ENCODE measurements around the gene AQP7. TPM values are rescaled to one million over a fixed set of nuclear protein-coding genes. Genes with fewer than 3 reads are reported as not detected.
"Not testable (repeated sequence)": the region's sequence is repeated elsewhere in the genome, so short reads cannot be mapped to it uniquely, and the experiment has no call there.

Gene AQP7
- total RNA-seq, 2 experiments from 2014 or later = 2.2 TPM; not detected in 1

DNA sequence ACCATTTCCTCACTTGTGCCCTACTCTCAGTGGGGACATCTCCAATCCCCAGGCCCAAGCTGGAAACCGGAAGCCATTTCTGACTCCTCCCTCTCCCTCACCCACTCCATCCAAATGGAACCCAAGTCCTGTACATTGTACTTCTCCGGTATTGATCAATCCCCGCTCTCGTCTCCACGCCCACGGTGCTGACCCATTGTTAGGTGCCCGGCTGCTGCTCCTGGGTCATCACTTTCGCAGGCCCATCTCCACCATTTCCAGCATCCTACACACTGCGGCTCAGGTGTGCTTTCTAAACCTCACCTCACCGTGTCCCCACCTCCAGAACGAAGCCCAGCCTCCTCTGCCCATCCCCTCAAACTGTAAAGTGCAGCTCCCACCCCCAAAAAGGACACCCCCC lies 19.0 kb downstream of the AQP7 start:
- H3K4me1 ChIP-seq (ENCODE audit: insufficient read depth, low read length, poor library complexity, severe bottlenecking); H3K9me3 ChIP-seq (ENCODE audit: low read length); H3K9me2 ChIP-seq (ENCODE audit: insufficient read depth, low read length); H3K27ac ChIP-seq (ENCODE audit: low read depth, low read length, poor library complexity, severe bottlenecking); H2AFZ ChIP-seq (ENCODE audit: low read length); BruUV-seq (replicated peaks); DNase-seq (ENCODE audit: low spot score); H4K20me1 ChIP-seq (ENCODE audit: insufficient read depth, low read length); H3K36me3 ChIP-seq (ENCODE audit: insufficient read depth, low read length); H3K4me3 ChIP-seq (ENCODE audit: low read depth, low read length, poor library complexity, severe bottlenecking); H3K4me2 ChIP-seq (ENCODE audit: low read length); intact Hi-C loops (cut with micrococcal nuclease; ENCODE audit: unreplicated experiment); H3K79me2 ChIP-seq (ENCODE audit: insufficient read depth, low read depth, low read length); POLR2A ChIA-PET: not testable (repeated sequence)
- CTCF ChIA-PET (ENCODE audit: unreplicated experiment) = interaction anchor here (0.6 kb wide), 1 partner anchor 266 kb away, joined by 5 read pairs; no protein-coding TSS in a partner anchor

- BruUV-seq (replicated peaks); POLR2A ChIA-PET; CTCF ChIA-PET (ENCODE audit: unreplicated experiment): not testable (repeated sequence)
Observed at GRCh38 chr9:33382397-33382796, 20.0 kb downstream of the AQP7 start.

GRCh38 chr9:33381231-33381791 lies 21.1 kb downstream of the AQP7 start:
- no TSS peak for BruUV-seq (replicated peaks)
- H3K27ac ChIP-seq (ENCODE audit: low read depth, low read length, poor library complexity, severe bottlenecking) = no peak overlapping the region
- H4K20me1 ChIP-seq (ENCODE audit: insufficient read depth, low read length) = no peaks in the 10 kb centered on the region
- intact Hi-C loops (cut with micrococcal nuclease; ENCODE audit: unreplicated experiment) = no loop called here
- no peaks in the 10 kb centered on the region for H3K79me2 ChIP-seq (ENCODE audit: insufficient read depth, low read depth, low read length)
- no peak overlapping the region for H2AFZ ChIP-seq (ENCODE audit: low read length)
- no peak overlapping the region for H3K4me3 ChIP-seq (ENCODE audit: low read depth, low read length, poor library complexity, severe bottlenecking)
- H3K36me3 ChIP-seq (ENCODE audit: insufficient read depth, low read length) = no peaks in the 10 kb centered on the region
- H3K9me3 ChIP-seq (ENCODE audit: low read length) = no peaks in the 10 kb centered on the region
- POLR2A ChIA-PET = interaction anchor here (0.6 kb wide), 1 partner anchor 308 kb away, joined by 4 read pairs; no protein-coding TSS in a partner anchor
- H3K9me2 ChIP-seq (ENCODE audit: insufficient read depth, low read length) = no peaks in the 10 kb centered on the region
- no peak overlapping the region for H3K4me2 ChIP-seq (ENCODE audit: low read length)
- DNase-seq (ENCODE audit: low spot score) = no peak
- no peaks in the 10 kb centered on the region for H3K4me1 ChIP-seq (ENCODE audit: insufficient read depth, low read length, poor library complexity, severe bottlenecking)
- CTCF ChIA-PET (ENCODE audit: unreplicated experiment) = interaction anchor here (0.6 kb wide), 1 partner anchor 76 kb away, joined by 3 read pairs; no protein-coding TSS in a partner anchor
- TF ChIP-seq, protein P1, sequence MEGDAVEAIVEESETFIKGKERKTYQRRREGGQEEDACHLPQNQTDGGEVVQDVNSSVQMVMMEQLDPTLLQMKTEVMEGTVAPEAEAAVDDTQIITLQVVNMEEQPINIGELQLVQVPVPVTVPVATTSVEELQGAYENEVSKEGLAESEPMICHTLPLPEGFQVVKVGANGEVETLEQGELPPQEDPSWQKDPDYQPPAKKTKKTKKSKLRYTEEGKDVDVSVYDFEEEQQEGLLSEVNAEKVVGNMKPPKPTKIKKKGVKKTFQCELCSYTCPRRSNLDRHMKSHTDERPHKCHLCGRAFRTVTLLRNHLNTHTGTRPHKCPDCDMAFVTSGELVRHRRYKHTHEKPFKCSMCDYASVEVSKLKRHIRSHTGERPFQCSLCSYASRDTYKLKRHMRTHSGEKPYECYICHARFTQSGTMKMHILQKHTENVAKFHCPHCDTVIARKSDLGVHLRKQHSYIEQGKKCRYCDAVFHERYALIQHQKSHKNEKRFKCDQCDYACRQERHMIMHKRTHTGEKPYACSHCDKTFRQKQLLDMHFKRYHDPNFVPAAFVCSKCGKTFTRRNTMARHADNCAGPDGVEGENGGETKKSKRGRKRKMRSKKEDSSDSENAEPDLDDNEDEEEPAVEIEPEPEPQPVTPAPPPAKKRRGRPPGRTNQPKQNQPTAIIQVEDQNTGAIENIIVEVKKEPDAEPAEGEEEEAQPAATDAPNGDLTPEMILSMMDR (conservative IDR thresholded peaks at IDR 0.05; ENCODE audit: low read length) = no peak
- TF ChIP-seq EZH2phosphoT487 (IDR thresholded peaks at IDR 0.05; ENCODE audit: borderline replicate concordance, low read depth, low read length) = no peak

More at GRCh38 chr9:33382397-33382796, 20.0 kb downstream of the AQP7 start:
- H3K9me3 ChIP-seq (ENCODE audit: low read length); H3K27ac ChIP-seq (ENCODE audit: low read depth, low read length, poor library complexity, severe bottlenecking); H4K20me1 ChIP-seq (ENCODE audit: insufficient read depth, low read length); intact Hi-C loops (cut with micrococcal nuclease; ENCODE audit: unreplicated experiment); H3K4me3 ChIP-seq (ENCODE audit: low read depth, low read length, poor library complexity, severe bottlenecking); H3K4me2 ChIP-seq (ENCODE audit: low read length); H3K36me3 ChIP-seq (ENCODE audit: insufficient read depth, low read length); H3K79me2 ChIP-seq (ENCODE audit: insufficient read depth, low read depth, low read length); DNase-seq (ENCODE audit: low spot score); H3K9me2 ChIP-seq (ENCODE audit: insufficient read depth, low read length); H2AFZ ChIP-seq (ENCODE audit: low read length); H3K4me1 ChIP-seq (ENCODE audit: insufficient read depth, low read length, poor library complexity, severe bottlenecking): not testable (repeated sequence)
